Spleen (tissue), 7 donors: ENCODE measurements around the gene MTM1.

Source experiments
- POLR2A ChIP-seq, 3 donors: fragments of 450-650 bp; IDR thresholded peaks; one replicate each; pipeline ENCODE4 v1.5.1; 2017; ENCODE audit warnings: antibody characterized with exemption in 3 of 3, mild to moderate bottlenecking in 1 of 3
- POLR2AphosphoS5 ChIP-seq, 3 donors: sonication (generic); formaldehyde crosslinking; IDR thresholded peaks; one replicate each; pipeline ENCODE4 v1.5.1; 2017; ENCODE audit warnings: antibody characterized with exemption in 3 of 3
- TF ChIP-seq, protein P1 (sequence below), 11 experiments: fragments of 200-600 bp in 7 of 11; fragments of 450-650 bp in 4 of 11; sonication (generic) in 4 of 11; IDR thresholded peaks in 8 of 11; conservative IDR thresholded peaks in 3 of 11; 1 replicate in 7 of 11; 2 replicates in 4 of 11; pipeline versions ENCODE4 v1.4.0 to v1.8.0; 2016 to 2021; ENCODE audit warnings: antibody characterized with exemption in 11 of 11, inconsistent platforms in 4 of 11, mild to moderate bottlenecking in 1 of 11
- donor health status: DM: no; HTN: no; CAD: no; lungs with moderate emphysema.
- donor health status: DM: no; HTN: no; CAD: no.
- donor health status: DM: no; HTN: no; CAD: no.

DNA sequence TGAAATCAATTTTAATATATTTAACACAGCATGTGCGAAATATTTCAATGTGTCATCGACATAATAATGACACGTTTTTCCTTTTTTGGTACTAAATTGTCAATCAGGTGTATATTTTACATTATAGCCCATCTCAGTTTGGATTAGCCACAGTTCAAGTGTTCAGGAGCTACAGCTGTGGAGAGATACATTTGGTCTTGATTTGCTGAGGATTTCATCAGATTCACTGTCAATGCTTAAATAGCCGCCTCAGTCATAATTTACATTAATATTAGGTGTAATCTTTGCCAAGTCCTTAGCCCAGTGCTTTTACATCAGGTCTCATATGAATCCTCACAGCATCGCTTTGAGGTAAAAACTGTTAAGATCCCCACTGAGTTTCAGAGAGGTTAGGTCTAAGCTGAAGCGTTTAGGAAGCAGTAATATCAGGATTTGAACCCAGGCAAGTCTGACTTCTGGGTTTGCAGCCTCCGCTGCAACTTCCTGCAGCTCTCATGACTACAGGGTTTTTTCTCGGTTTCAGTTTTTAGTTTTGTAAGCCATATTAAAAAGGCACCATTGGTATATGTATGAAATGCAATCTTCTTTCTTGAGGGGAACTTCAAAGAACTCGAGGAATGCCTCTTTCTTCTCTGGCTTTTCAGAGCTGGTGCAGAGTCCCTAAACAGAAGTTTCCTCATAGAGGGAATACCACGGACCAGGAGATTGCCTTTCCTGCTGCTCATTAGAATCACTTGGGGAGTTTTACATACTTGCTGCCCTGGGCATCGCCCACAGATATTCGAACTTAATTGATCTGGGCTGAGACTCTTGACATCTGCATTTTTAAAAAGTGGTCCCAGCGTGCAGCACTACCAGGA is 6.4 kb downstream of the MTM1 start:
- TF ChIP-seq, protein P1, sequence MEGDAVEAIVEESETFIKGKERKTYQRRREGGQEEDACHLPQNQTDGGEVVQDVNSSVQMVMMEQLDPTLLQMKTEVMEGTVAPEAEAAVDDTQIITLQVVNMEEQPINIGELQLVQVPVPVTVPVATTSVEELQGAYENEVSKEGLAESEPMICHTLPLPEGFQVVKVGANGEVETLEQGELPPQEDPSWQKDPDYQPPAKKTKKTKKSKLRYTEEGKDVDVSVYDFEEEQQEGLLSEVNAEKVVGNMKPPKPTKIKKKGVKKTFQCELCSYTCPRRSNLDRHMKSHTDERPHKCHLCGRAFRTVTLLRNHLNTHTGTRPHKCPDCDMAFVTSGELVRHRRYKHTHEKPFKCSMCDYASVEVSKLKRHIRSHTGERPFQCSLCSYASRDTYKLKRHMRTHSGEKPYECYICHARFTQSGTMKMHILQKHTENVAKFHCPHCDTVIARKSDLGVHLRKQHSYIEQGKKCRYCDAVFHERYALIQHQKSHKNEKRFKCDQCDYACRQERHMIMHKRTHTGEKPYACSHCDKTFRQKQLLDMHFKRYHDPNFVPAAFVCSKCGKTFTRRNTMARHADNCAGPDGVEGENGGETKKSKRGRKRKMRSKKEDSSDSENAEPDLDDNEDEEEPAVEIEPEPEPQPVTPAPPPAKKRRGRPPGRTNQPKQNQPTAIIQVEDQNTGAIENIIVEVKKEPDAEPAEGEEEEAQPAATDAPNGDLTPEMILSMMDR (IDR thresholded peaks at IDR 0.05 in 8 of 11, conservative IDR thresholded peaks at IDR 0.05 in 3 of 11), result no peak
- TF ChIP-seq POLR2A (IDR thresholded peaks at IDR 0.05) (no peak), POLR2AphosphoS5 (IDR thresholded peaks at IDR 0.05) (no peak)
